Heart right ventricle (tissue), 16 donors: Measurements from ENCODE around the gene HSH2D. TPM values are rescaled to one million over a fixed set of nuclear protein-coding genes. Genes with fewer than 3 reads are reported as not detected.
"Not testable (repeated sequence)": the region's sequence is repeated elsewhere in the genome, so short reads cannot be mapped to it uniquely, and the experiment has no call there.

Experiments
- ATAC-seq, 8 donors: fragments of 200-7000 bp; cut with Tn5 transposase; one replicate each; pipeline ENCODE4 v1.9.1; 2020; ENCODE audit warnings: mild to moderate bottlenecking in 8 of 8, moderate library complexity in 8 of 8, moderate number of reproducible peaks in 1 of 8
- DNase-seq, 2 donors: peaks; one replicate each; pipeline ENCODE4 v3.0.0-alpha.2; 2020
- H3K27ac ChIP-seq, 10 donors: fragments of 200-600 bp; sonication (generic) in 2 of 10; one replicate each; pipeline versions ENCODE4 v1.5.0 to v1.8.0; 2020 to 2022; ENCODE audit warnings: mild to moderate bottlenecking in 3 of 10
- H3K27me3 ChIP-seq, 7 donors: fragments of 200-600 bp; one replicate each; pipeline ENCODE4 v1.8.0; 2021 to 2022; ENCODE audit warnings: mild to moderate bottlenecking in 2 of 7
- H3K36me3 ChIP-seq, 9 donors: fragments of 200-600 bp; sonication (generic) in 1 of 9; one replicate each; pipeline versions ENCODE4 v1.5.0 to v1.8.0; 2020 to 2022; ENCODE audit warnings: mild to moderate bottlenecking in 2 of 9
- H3K4me1 ChIP-seq, 9 donors: fragments of 200-600 bp; sonication (generic) in 1 of 9; one replicate each; pipeline versions ENCODE4 v1.5.0 to v1.8.0; 2020 to 2022; ENCODE audit warnings: mild to moderate bottlenecking in 4 of 9
- H3K4me3 ChIP-seq, 10 donors: fragments of 200-600 bp; sonication (generic) in 2 of 10; one replicate each; pipeline versions ENCODE4 v1.5.0 to v1.8.0; 2020 to 2022; ENCODE audit warnings: mild to moderate bottlenecking in 7 of 10, moderate library complexity in 2 of 10
- H3K9me3 ChIP-seq, 11 donors: fragments of 200-600 bp in 10 of 11; sonication (generic) in 2 of 11; one replicate each; pipeline versions ENCODE4 v1.5.0 to v1.8.0; 2013 to 2022; ENCODE audit warnings: mild to moderate bottlenecking in 2 of 11, control low read depth in 1 of 11, moderate library complexity in 1 of 11
- CTCF ChIP-seq, 9 donors: fragments of 200-600 bp; sonication (generic) in 2 of 9; IDR thresholded peaks; one replicate each; pipeline versions ENCODE4 v1.5.0 to v1.8.0; 2021 to 2022; ENCODE audit warnings: antibody characterized with exemption in 9 of 9, mild to moderate bottlenecking in 5 of 9, moderate library complexity in 1 of 9
- WGBS, 2 donors: extraction: QIAGEN DNeasy Blood & Tissue Kit; methylation state at CpG; one replicate each; pipeline ENCODE4 v1.1.7; 2013; ENCODE audit warnings: inconsistent platforms in 1 of 2; 5-methylcytosine and 5-hydroxymethylcytosine counted together
- intact Hi-C, 10 donors: fragments of 100-400 bp; cut with DNase I; formaldehyde crosslinking; loops; one replicate each; pipeline versions ENCODE4 v1.11.1 to v1.14.2; 2022
- polyA plus RNA-seq, 2 donors: library from polyadenylated mRNA; stranded (reverse); fragments of 200-250 nt; gene quantifications; one replicate each; pipeline ENCODE4 v1.2.3, GENCODE V29; 2013
- total RNA-seq, 10 donors: library from RNA; stranded (reverse); fragmentation: NEBNext Ultra II Directional in 3 of 10; extraction: Animal tissue kit (Norgen Biotek cat#: 25700) in 3 of 10; gene quantifications; one replicate each; pipeline versions ENCODE4 v1.2.1 to v1.2.4, GENCODE V29; 2021 to 2023
- donor health status: Arrhythmogenic right ventricular cardiomyopathy.
- donor health status: ischemic (EF 13 %, LVEDD 7.1; RV severe dilation, severe dysfunction).
- donor health status: healthy with polysubstance abuse.
- donor health status: DM: no; HTN: yes; CAD: no.
- donor health status: DM: no; HTN: no; CAD: no.
- donor health status: ischemic (EF 25% LVEDD 6.9; RV normal size, moderate dysfunction).
- donor health status: ischemic (EF 25% LVEDD 5.7; RV mildly dilated, moderate dysfunction).
- donor health status: healthy.
- donor health status: DM: yes; HTN: yes; CAD: no.
- donor health status: Ischemic cardiomyopathy.
- donor health status: ischemic (EF 35%, LVEDD 5.7; RV mildly dilated, moderate dysfunction).
- donor health status: nonischemic (EF 11% LVEDD 7.7; RV severe dilation, severe dysfunction).
- donor health status: DM: yes; HTN: yes; CAD: no.
- donor health status: PGD.
- donor health status: ischemic (EF 29% LVEDD 5.4; RV normal size, mild dysfunction).
- donor health status: nonischemic (EF 23%, LVEDD 6.1; RV moderate dilation, normal function).

The HSH2D gene
- total and polyA plus RNA-seq, 12 donors = 0.16 to 2.0 (median 0.51) TPM; not detected in 2

DNA sequence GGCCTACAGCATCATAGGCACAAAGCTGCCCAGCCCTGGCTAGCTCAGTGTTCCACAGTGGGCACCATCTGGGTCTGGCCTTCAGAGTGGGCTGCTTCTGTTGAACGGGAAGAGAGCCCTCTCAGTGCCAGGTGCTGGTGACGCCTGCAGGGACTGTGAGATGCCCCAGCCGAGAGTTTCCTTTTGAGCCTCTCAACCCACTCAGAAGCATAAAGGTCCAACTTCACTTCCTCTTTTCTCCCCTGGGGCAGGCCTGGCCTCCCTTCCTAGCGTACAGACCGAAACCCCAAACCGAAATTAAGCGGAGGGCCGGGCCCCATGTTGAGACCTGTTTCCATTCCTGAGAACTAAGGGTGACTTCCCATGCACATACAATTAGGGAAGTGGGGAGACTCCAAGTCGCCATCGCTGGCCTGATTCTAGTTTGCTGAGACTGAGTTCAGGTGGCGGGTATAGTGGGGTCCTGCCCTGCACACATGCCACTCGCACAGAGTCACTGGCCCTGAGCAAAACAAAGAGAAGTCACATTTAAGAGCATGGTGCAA, 24.9 kb upstream of the HSH2D start:
- H3K4me3 ChIP-seq = peak overlapping the region in 1 of 10 donors; percentile 7
- H3K4me1 ChIP-seq = peaks cover 0 to 66% (median 6%) of the 10 kb centered on the region in 9 donors
- 84 to 85% methylated on average over 12 of the region's 12 CpGs for WGBS, 2 donors
- peaks cover 5 to 85% (median 40%) of the 10 kb centered on the region in 9 donors for H3K36me3 ChIP-seq
- DNase-seq (peak in 1 of 2 donors; percentile 18), ATAC-seq (peak in 7 of 8 donors; percentile 25 to 74 (median 39))
- no peaks in the 10 kb centered on the region for H3K27me3 ChIP-seq
- H3K9me3 ChIP-seq = no peaks in the 10 kb centered on the region
- no peak for TF ChIP-seq CTCF (IDR thresholded peaks at IDR 0.05)
- H3K27ac ChIP-seq = peak overlapping the region in 2 of 10 donors; percentile 41 to 87
- intact Hi-C loops = loop anchor here in 3 of 10 donors (10.0 kb wide), 2 partner anchors 54 to 66 kb away; partner anchors contain the start of gene FAM32A (in 1 of the 3)

- intact Hi-C loops = loop anchor here in 3 of 10 donors (10.0 kb wide), 2 partner anchors 54 to 66 kb away; partner anchors contain the start of gene FAM32A (in 1 of the 3)
- H3K36me3 ChIP-seq = peaks cover 5 to 87% (median 41%) of the 10 kb centered on the region in 9 donors
- H3K4me3 ChIP-seq = peak overlapping the region in 1 of 10 donors; percentile 7
These were observed 24.2 kb upstream of the HSH2D start for GRCh38 chr19:16119075-16119857.

DNA sequence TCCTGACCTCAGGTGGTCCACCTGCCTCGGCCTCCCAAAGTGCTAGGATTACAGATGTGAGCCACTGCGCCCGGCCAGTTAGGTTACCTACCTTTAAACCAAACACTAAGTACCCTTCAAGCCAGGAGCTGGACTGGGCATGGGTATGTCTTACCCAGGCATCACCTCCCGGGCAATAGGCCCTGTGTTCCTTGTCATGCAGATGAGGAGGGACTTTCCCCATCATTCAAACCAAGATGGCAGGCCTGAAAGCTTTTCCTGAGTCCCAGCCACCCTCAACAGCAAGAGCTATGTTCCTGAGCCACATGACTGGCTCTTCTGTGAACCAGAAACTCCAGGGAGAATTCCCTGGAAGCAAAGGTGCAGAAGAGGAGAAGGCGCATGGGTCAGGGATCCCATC, 22.3 kb upstream of the HSH2D start:
- H3K4me3 ChIP-seq = no peak overlapping the region
- peaks cover 0 to 42% (median 0%) of the 10 kb centered on the region in 9 donors for H3K4me1 ChIP-seq
- DNase-seq (no peak), ATAC-seq (no peak)
- no peaks in the 10 kb centered on the region for H3K9me3 ChIP-seq
- H3K27me3 ChIP-seq = no peaks in the 10 kb centered on the region
- intact Hi-C loops = no loop called here
- no peak for TF ChIP-seq CTCF (IDR thresholded peaks at IDR 0.05)
- no peak overlapping the region for H3K27ac ChIP-seq
- H3K36me3 ChIP-seq = peaks cover 5 to 96% (median 60%) of the 10 kb centered on the region in 9 donors
- WGBS, 2 donors = 96 to 98% methylated on average over 5 of the region's 5 CpGs

More at GRCh38 chr19:16119075-16119857, 24.2 kb upstream of the HSH2D start:
- ATAC-seq = peak in 1 of 8 donors; percentile 13
- not testable (repeated sequence) for H3K9me3 ChIP-seq, DNase-seq, H3K27me3 ChIP-seq
- Histone ChIP-seq H3K27ac (peak overlapping the region in 2 of 10 donors; percentile 41 to 87), H3K4me1 (peaks cover 0 to 59% (median 3%) of the 10 kb centered on the region in 9 donors)
- WGBS, 2 donors = 90 to 93% methylated on average over 19 of the region's 19 CpGs

GRCh38 chr19:16121967-16122366, 21.5 kb upstream of the HSH2D start:
- no peak for DNase-seq
- Histone ChIP-seq H3K36me3 (peaks cover 5 to 97% (median 65%) of the 10 kb centered on the region in 9 donors), H3K4me1 (peaks cover 0 to 34% (median 0%) of the 10 kb centered on the region in 9 donors), H3K27ac (no peak overlapping the region), H3K27me3 (no peaks in the 10 kb centered on the region), H3K4me3 (no peak overlapping the region), H3K9me3 (no peaks in the 10 kb centered on the region)
- WGBS, 2 donors = 93 to 95% methylated on average over 11 of the region's 11 CpGs
- intact Hi-C loops = no loop called here
- ATAC-seq = no peak
- no peak for TF ChIP-seq CTCF (IDR thresholded peaks at IDR 0.05)
